ENCODE results near the gene DNMT1. TPM values are rescaled to one million over a fixed set of nuclear protein-coding genes. Genes with fewer than 3 reads are reported as not detected.

DNMT1 gene
- total RNA-seq, 8 experiments from 2014 or later, result 16.9 to 92.4 (median 37.4) TPM

GRCh38 chr19:10230173-10230860 is 35.6 kb upstream of the DNMT1 start:
- peaks cover 0 to 26% of the 10 kb centered on the region in 2 donors for H3K4me1 ChIP-seq (replicated peaks in 1 of 2)
- peak in 7 of 8 experiments; percentile 5 to 55 (median 20) for ATAC-seq (replicated peaks in 6 of 8)
- in situ Hi-C loops (cut with MboI; ENCODE audit: low pct_unique_long_range_greater_than_20kb in 2 of 9, low sequenced_read_pairs in 9 of 9, unreplicated experiment in 9 of 9), result loop anchor here in 3 of 9 experiments (25.0 kb wide), 1 partner anchor 293 kb away; the partner anchor contains the start of gene OLFM2 (in 3 of the 3)
- peak overlapping the region; percentile 76 to 99 (median 87) for H3K4me3 ChIP-seq
- 0% methylated on average over 2 of the region's 70 CpGs; no CpG with 5 or more reads in 7 of the 10 experiments for WGBS, 10 experiments
- H3K27ac ChIP-seq, result peak overlapping the region; percentile 76 to 85

GRCh38 chr19:10228920-10229319 is 34.2 kb upstream of the DNMT1 start:
- ATAC-seq (replicated peaks in 6 of 8), result no peak

GRCh38 chr19:10228393-10228792 is 33.6 kb upstream of the DNMT1 start:
- 60 to 100% (median 86%) methylated on average over 1 to 5 of the region's 5 CpGs; no CpG with 5 or more reads in 5 of the 10 experiments for WGBS, 10 experiments
- no peak overlapping the region for H3K27ac ChIP-seq
- no peak overlapping the region for H3K4me3 ChIP-seq
- peaks cover 0 to 26% of the 10 kb centered on the region in 2 donors for H3K4me1 ChIP-seq (replicated peaks in 1 of 2)
- ATAC-seq (replicated peaks in 6 of 8), result no peak
- in situ Hi-C loops (cut with MboI; ENCODE audit: low pct_unique_long_range_greater_than_20kb in 2 of 9, low sequenced_read_pairs in 9 of 9, unreplicated experiment in 9 of 9), result loop anchor here in 3 of 9 experiments (25.0 kb wide), 1 partner anchor 291 kb away; the partner anchor contains the start of gene OLFM2 (in 3 of the 3)

More at GRCh38 chr19:10228920-10229319, 34.2 kb upstream of the DNMT1 start:
- H3K4me3 ChIP-seq, result no peak overlapping the region
- H3K4me1 ChIP-seq (replicated peaks in 1 of 2), result peaks cover 0 to 26% of the 10 kb centered on the region in 2 donors
- 50 to 100% (median 65%) methylated on average over 1 to 2 of the region's 2 CpGs; no CpG with 5 or more reads in 6 of the 10 experiments for WGBS, 10 experiments
- no peak overlapping the region for H3K27ac ChIP-seq
- in situ Hi-C loops (cut with MboI; ENCODE audit: low pct_unique_long_range_greater_than_20kb in 2 of 9, low sequenced_read_pairs in 9 of 9, unreplicated experiment in 9 of 9), result loop anchor here in 3 of 9 experiments (25.0 kb wide), 1 partner anchor 292 kb away; the partner anchor contains the start of gene OLFM2 (in 3 of the 3)

GRCh38 chr19:10227026-10227971 is 32.5 kb upstream of the DNMT1 start:
- Histone ChIP-seq H3K4me1 (replicated peaks in 1 of 2) (peaks cover 0 to 26% of the 10 kb centered on the region in 2 donors), H3K27ac (peak overlapping the region in 1 of 2 donors; percentile 82), H3K4me3 (no peak overlapping the region)
- WGBS, 10 experiments, result 20 to 100% (median 92%) methylated on average over 1 to 3 of the region's 28 CpGs; no CpG with 5 or more reads in 6 of the 10 experiments
- in situ Hi-C loops (cut with MboI; ENCODE audit: low pct_unique_long_range_greater_than_20kb in 2 of 9, low sequenced_read_pairs in 9 of 9, unreplicated experiment in 9 of 9), result loop anchor here in 3 of 9 experiments (25.0 kb wide), 1 partner anchor 290 kb away; the partner anchor contains the start of gene OLFM2 (in 3 of the 3)
- peak in 5 of 8 experiments; percentile 2 to 52 (median 45) for ATAC-seq (replicated peaks in 6 of 8)

GRCh38 chr19:10226376-10227025 is 31.7 kb upstream of the DNMT1 start:
- ATAC-seq (replicated peaks in 6 of 8), result peak in 5 of 8 experiments; percentile 10 to 43 (median 33)
- in situ Hi-C loops (cut with MboI; ENCODE audit: low pct_unique_long_range_greater_than_20kb in 2 of 9, low sequenced_read_pairs in 9 of 9, unreplicated experiment in 9 of 9), result loop anchor here in 3 of 9 experiments (25.0 kb wide), 1 partner anchor 289 kb away; the partner anchor contains the start of gene OLFM2 (in 3 of the 3)
- Histone ChIP-seq H3K4me1 (replicated peaks in 1 of 2) (peaks cover 0 to 25% of the 10 kb centered on the region in 2 donors), H3K27ac (peak overlapping the region in 1 of 2 donors; percentile 4), H3K4me3 (no peak overlapping the region)
- 0 to 100% (median 56%) methylated on average over 1 to 5 of the region's 13 CpGs; no CpG with 5 or more reads in 2 of the 10 experiments for WGBS, 10 experiments

GRCh38 chr19:10226021-10226375 is 31.2 kb upstream of the DNMT1 start:
- no peak overlapping the region for H3K4me3 ChIP-seq
- no peak overlapping the region for H3K27ac ChIP-seq
- ATAC-seq (replicated peaks in 6 of 8), result no peak
- in situ Hi-C loops (cut with MboI; ENCODE audit: low pct_unique_long_range_greater_than_20kb in 2 of 9, low sequenced_read_pairs in 9 of 9, unreplicated experiment in 9 of 9), result loop anchor here in 3 of 9 experiments (25.0 kb wide), 1 partner anchor 289 kb away; the partner anchor contains the start of gene OLFM2 (in 3 of the 3)
- H3K4me1 ChIP-seq (replicated peaks in 1 of 2), result peaks cover 0 to 24% of the 10 kb centered on the region in 2 donors
- 0 to 100% (median 88%) methylated on average over 1 to 5 of the region's 6 CpGs; no CpG with 5 or more reads in 3 of the 10 experiments for WGBS, 10 experiments

GRCh38 chr19:10224337-10224736 is 29.6 kb upstream of the DNMT1 start:
- Histone ChIP-seq H3K4me1 (replicated peaks in 1 of 2) (peaks cover 0 to 21% of the 10 kb centered on the region in 2 donors), H3K4me3 (no peak overlapping the region), H3K27ac (no peak overlapping the region)
- in situ Hi-C loops (cut with MboI; ENCODE audit: low pct_unique_long_range_greater_than_20kb in 2 of 9, low sequenced_read_pairs in 9 of 9, unreplicated experiment in 9 of 9), result no loop called here
- no peak for ATAC-seq (replicated peaks in 6 of 8)
- WGBS, 10 experiments, result 93 to 100% (median 100%) methylated on average over 1 to 16 of the region's 23 CpGs; no CpG with 5 or more reads in 4 of the 10 experiments

- peaks cover 0 to 15% of the 10 kb centered on the region in 2 donors for H3K4me1 ChIP-seq (replicated peaks in 1 of 2)
- no peak overlapping the region for H3K4me3 ChIP-seq
- ATAC-seq (replicated peaks in 6 of 8), result no peak
- WGBS, 10 experiments, result 98 to 100% (median 100%) methylated on average over 1 to 7 of the region's 28 CpGs; no CpG with 5 or more reads in 7 of the 10 experiments
- in situ Hi-C loops (cut with MboI; ENCODE audit: low pct_unique_long_range_greater_than_20kb in 2 of 9, low sequenced_read_pairs in 9 of 9, unreplicated experiment in 9 of 9), result no loop called here
- no peak overlapping the region for H3K27ac ChIP-seq
Observed at GRCh38 chr19:10223488-10224213, 28.9 kb upstream of the DNMT1 start.

- 50 to 100% (median 95%) methylated on average over 1 to 6 of the region's 14 CpGs; no CpG with 5 or more reads in 2 of the 10 experiments for WGBS, 10 experiments
- H3K4me1 ChIP-seq (replicated peaks in 1 of 2), result peaks cover 0 to 10% of the 10 kb centered on the region in 2 donors
- ATAC-seq (replicated peaks in 6 of 8), result no peak
- in situ Hi-C loops (cut with MboI; ENCODE audit: low pct_unique_long_range_greater_than_20kb in 2 of 9, low sequenced_read_pairs in 9 of 9, unreplicated experiment in 9 of 9), result no loop called here
- no peak overlapping the region for H3K4me3 ChIP-seq
- H3K27ac ChIP-seq, result no peak overlapping the region
Observed at GRCh38 chr19:10222201-10222890, 27.6 kb upstream of the DNMT1 start.

GRCh38 chr19:10220695-10221094 is 25.9 kb upstream of the DNMT1 start:
- no peak overlapping the region for H3K27ac ChIP-seq
- in situ Hi-C loops (cut with MboI; ENCODE audit: low pct_unique_long_range_greater_than_20kb in 2 of 9, low sequenced_read_pairs in 9 of 9, unreplicated experiment in 9 of 9), result no loop called here
- no peaks in the 10 kb centered on the region for H3K4me1 ChIP-seq (replicated peaks in 1 of 2)

GRCh38 chr19:10219678-10220077 is 24.9 kb upstream of the DNMT1 start:
- Histone ChIP-seq H3K4me3 (no peak overlapping the region), H3K27ac (no peak overlapping the region), H3K4me1 (replicated peaks in 1 of 2) (no peaks in the 10 kb centered on the region)
- ATAC-seq (replicated peaks in 6 of 8), result peak in 1 of 8 experiments; percentile 30
- 0 to 71% (median 27%) methylated on average over 1 to 2 of the region's 3 CpGs; no CpG with 5 or more reads in 1 of the 10 experiments for WGBS, 10 experiments
- in situ Hi-C loops (cut with MboI; ENCODE audit: low pct_unique_long_range_greater_than_20kb in 2 of 9, low sequenced_read_pairs in 9 of 9, unreplicated experiment in 9 of 9), result no loop called here

More at GRCh38 chr19:10220695-10221094, 25.9 kb upstream of the DNMT1 start:
- WGBS, 10 experiments, result 80 to 100% (median 90%) methylated on average over 1 to 4 of the region's 7 CpGs; no CpG with 5 or more reads in 5 of the 10 experiments
- H3K4me3 ChIP-seq, result no peak overlapping the region
- ATAC-seq (replicated peaks in 6 of 8), result no peak
